K562 (cell line): ENCODE data around the gene AHCY.

Experiments
- GTF2E2 ChIP-seq: fragments of 200-800 bp; sonication (Bioruptor generic); IDR thresholded peaks from 2 replicates; pipeline ENCODE4 v1.6.1; 2016; ENCODE audit warnings: missing genetic modification characterization, missing compliant biosample characterization
- HDAC2 ChIP-seq: fragments of 450-650 bp; IDR thresholded peaks from 2 replicates; pipeline ENCODE4 v1.6.1; 2016; ENCODE audit warnings: mild to moderate bottlenecking
- MLX ChIP-seq, 2 experiments: fragments of 450-650 bp in 1 of 2; sonication (generic) in 1 of 2; formaldehyde crosslinking; conservative IDR thresholded peaks; 2 replicates each; pipeline versions ENCODE4 v1.4.0 to v1.8.1; 2020 to 2022; ENCODE audit warnings: mild to moderate bottlenecking in 1 of 2, missing genetic modification reagents in 1 of 2
- POLR2A ChIP-seq: fragments of 450-650 bp; conservative IDR thresholded peaks from 2 replicates; pipeline ENCODE4 v1.6.1; 2016

GRCh38 chr20:34262488-34263288 lies 40.5 kb downstream of the AHCY start:
- TF ChIP-seq POLR2A (no peak), MLX (CRISPR knock-in tag; conservative IDR thresholded peaks at IDR 0.05) (no peak), GTF2E2 (no peak), HDAC2 (no peak)
